BLaER1 treated with 17β-estradiol and CSF1 and Interleukin-3, amounts not matched to agents 10 nM and 100 nM (cell line): Measurements from ENCODE around the gene SCN10A.
A peak's percentile ranks its signal among the peaks of the same experiment; 100 is the strongest.

ENCODE experiments used
- H3K27ac ChIP-seq, 11 experiments: shearing (Covaris generic); formaldehyde crosslinking; 2 replicates each; pipeline ENCODE4 v1.8.1; 2022
- H3K27me3 ChIP-seq, 11 experiments: shearing (Covaris generic); formaldehyde crosslinking; 2 replicates each; pipeline ENCODE4 v1.8.1; 2022
- H3K36me3 ChIP-seq, 11 experiments: shearing (Covaris generic); formaldehyde crosslinking; 2 replicates each; pipeline ENCODE4 v1.8.1; 2022
- H3K4me1 ChIP-seq, 10 experiments: shearing (Covaris generic); formaldehyde crosslinking; 2 replicates each; pipeline ENCODE4 v1.8.1; 2022
- H3K4me2 ChIP-seq, 11 experiments: shearing (Covaris generic); formaldehyde crosslinking; 2 replicates each; pipeline ENCODE4 v1.8.1; 2022
- H3K4me3 ChIP-seq, 10 experiments: shearing (Covaris generic); formaldehyde crosslinking; 2 replicates each; pipeline ENCODE4 v1.8.1; 2022
- H3K9ac ChIP-seq, 11 experiments: shearing (Covaris generic); formaldehyde crosslinking; 2 replicates each; pipeline ENCODE4 v1.8.1; 2022
- H3K9me3 ChIP-seq, 11 experiments: shearing (Covaris generic); formaldehyde crosslinking; replicated peaks in 1 of 11; 2 replicates each; pipeline ENCODE4 v1.8.1; 2022
- H4K20me1 ChIP-seq, 11 experiments: shearing (Covaris generic); formaldehyde crosslinking; 2 replicates each; pipeline ENCODE4 v1.8.1; 2022
- Cebpa-rat ChIP-seq, 11 experiments: shearing (Covaris generic); IDR thresholded peaks; 2 replicates each; pipeline ENCODE4 v1.8.1; 2022

The SCN10A gene

GRCh38 chr3:38816026-38816425 is at the start of gene SCN10A:
TSS of gene SCN10A (minus strand) at chr3:38816217. CDS start at chr3:38794010, 22,207 bp downstream.
- Histone ChIP-seq H3K4me3 (no peak within 1 kb of the TSS), H3K27ac (no peak within 1 kb of the TSS), H3K4me1 (0 out of 20 replicates have a peak, but pooled peaks cover 0 to 4% (median 0%) of the 10 kb centered on the region in 10 experiments), H3K27me3 (no peaks in the 10 kb centered on the region), H4K20me1 (no peaks in the 10 kb centered on the region; a peak in 1 of 22 replicates), H3K9ac (no peak within 1 kb of the TSS), H3K9me3 (no peaks in the 10 kb centered on the region), H3K36me3 (no peaks in the 10 kb centered on the region), H3K4me2 (no peak within 1 kb of the TSS)
- TF ChIP-seq Cebpa-rat (IDR thresholded peaks at IDR 0.05): no peak

DNA sequence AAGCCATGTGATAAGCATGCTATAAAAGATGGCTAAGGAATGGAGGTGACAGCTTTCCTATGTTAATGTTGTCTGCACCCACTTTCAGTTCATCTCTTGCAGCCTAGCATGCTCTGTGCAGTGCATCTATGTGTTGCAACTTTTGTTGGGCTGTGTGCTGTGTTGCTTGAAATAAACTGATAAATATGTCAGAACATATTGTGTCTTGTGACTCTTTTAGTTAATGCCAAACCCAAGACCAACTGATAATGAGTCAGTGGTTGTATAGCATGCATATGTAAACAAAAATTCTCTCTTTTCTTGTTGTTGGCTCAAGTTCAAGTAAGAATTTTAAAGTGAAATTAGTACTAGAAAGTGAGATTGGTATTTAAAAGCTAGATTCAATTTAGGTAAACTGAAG is 37.0 kb upstream of the SCN10A start:
- Histone ChIP-seq H3K9ac (no peak overlapping the region), H3K27me3 (no peaks in the 10 kb centered on the region), H3K4me2 (no peak overlapping the region), H3K27ac (no peak overlapping the region), H3K4me1 (0 out of 20 replicates have a peak, but pooled peaks cover 0 to 4% (median 0%) of the 10 kb centered on the region in 10 experiments), H3K4me3 (no peak overlapping the region), H3K9me3 (peaks cover 0 to 7% (median 0%) of the 10 kb centered on the region in 11 experiments; a peak in 3 of 22 replicates), H4K20me1 (no peaks in the 10 kb centered on the region), H3K36me3 (no peaks in the 10 kb centered on the region)
- TF ChIP-seq Cebpa-rat (IDR thresholded peaks at IDR 0.05): no peak

DNA sequence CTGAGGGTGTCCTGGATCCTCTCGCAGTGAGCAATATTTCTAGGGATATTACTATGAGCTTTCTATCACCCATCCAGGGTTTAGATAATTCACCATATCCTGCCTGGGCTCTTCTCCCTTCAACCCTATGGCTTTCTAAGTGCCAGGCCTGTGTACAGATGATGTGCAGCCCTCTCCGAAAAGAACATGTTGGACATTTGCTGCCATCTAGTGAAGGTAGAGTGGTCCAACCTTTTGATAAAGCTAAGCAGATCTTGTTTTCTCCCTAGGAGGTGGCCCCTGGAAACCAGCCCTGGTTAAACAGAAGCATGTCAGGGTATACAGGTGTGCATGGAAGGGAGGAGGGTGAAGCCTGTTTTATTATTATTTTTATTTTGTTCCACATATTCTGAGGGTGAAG is 27.9 kb upstream of the SCN10A start:
- Histone ChIP-seq H3K4me1 (no peaks in the 10 kb centered on the region), H3K4me3 (no peak overlapping the region), H3K4me2 (no peak overlapping the region), H3K9me3 (no peaks in the 10 kb centered on the region), H4K20me1 (no peaks in the 10 kb centered on the region), H3K27me3 (no peaks in the 10 kb centered on the region), H3K9ac (no peak overlapping the region), H3K36me3 (no peaks in the 10 kb centered on the region), H3K27ac (no peak overlapping the region)
- no peak for TF ChIP-seq Cebpa-rat (IDR thresholded peaks at IDR 0.05)

DNA sequence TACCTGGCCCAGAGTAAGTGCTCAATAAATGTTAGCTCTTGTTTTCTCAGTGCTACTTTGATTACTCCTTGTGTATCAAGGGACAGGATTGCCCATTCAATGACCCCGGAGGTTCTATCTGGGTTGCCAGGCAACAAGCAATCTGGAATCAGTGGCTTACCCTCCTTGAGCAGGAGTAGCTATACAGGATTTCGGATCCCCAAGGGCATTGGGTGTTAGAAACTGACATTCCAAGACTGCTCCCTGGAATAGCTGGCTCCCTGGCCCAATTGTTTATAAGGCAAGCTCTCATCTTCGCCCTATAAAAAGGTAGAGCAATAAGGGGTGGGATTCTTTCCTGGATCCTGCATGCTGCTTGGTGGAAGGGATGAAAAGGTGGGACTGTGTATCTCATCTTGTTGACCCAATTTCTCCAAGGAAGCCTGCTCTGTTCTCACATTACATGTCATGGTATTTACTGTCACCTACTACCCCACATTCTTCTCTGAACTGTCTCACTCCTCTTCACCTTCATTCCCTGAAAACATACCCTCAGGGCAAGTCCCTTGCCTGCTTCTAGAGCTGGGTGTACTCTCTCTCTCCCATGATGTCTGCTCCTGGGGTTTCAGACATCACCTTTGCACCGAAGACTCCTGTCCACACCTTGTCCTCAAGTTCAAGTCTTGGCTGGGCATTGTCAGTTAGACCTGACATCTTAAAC is 26.4 kb upstream of the SCN10A start:
- Histone ChIP-seq H3K9me3 (no peaks in the 10 kb centered on the region), H3K9ac (no peak overlapping the region), H3K27me3 (no peaks in the 10 kb centered on the region), H3K4me2 (no peak overlapping the region), H3K4me1 (peaks cover 0 to 2% (median 0%) of the 10 kb centered on the region in 10 experiments; a peak in 1 of 20 replicates), H3K4me3 (no peak overlapping the region), H3K27ac (no peak overlapping the region), H4K20me1 (no peaks in the 10 kb centered on the region), H3K36me3 (no peaks in the 10 kb centered on the region)
- TF ChIP-seq Cebpa-rat (IDR thresholded peaks at IDR 0.05): no peak

GRCh38 chr3:38840987-38841386 is 25.0 kb upstream of the SCN10A start:
- Histone ChIP-seq H3K4me1 (peaks cover 0 to 5% (median 0%) of the 10 kb centered on the region in 10 experiments; a peak in 1 of 20 replicates), H3K27me3 (no peaks in the 10 kb centered on the region), H3K4me2 (no peak overlapping the region), H3K9me3 (no peaks in the 10 kb centered on the region), H3K27ac (no peak overlapping the region), H3K9ac (no peak overlapping the region), H3K4me3 (no peak overlapping the region), H3K36me3 (no peaks in the 10 kb centered on the region), H4K20me1 (no peaks in the 10 kb centered on the region)
- TF ChIP-seq Cebpa-rat (IDR thresholded peaks at IDR 0.05): no peak

DNA sequence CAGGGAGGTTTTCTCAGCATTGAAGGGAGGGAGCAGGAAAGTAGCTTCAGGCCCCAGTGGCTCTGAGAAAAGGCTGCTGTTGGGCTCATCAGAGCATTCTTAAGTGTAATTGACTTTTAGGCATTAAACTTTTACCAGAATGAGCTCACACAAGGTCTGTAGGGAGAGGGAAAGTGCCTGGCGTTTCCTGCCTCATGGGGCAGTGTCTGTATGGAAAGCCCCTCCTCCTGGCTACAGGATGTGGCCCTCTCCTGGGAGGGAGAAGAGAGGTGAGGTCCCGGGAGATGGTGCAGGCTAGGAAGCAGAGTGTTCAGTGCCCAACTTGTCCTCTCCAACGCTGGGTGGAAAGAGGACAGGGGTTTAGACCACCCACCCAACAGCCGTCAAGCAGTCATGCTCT is 21.3 kb upstream of the SCN10A start:
- H3K4me3 ChIP-seq: no peak overlapping the region
- H3K27ac ChIP-seq: no peak overlapping the region
- no peaks in the 10 kb centered on the region for H3K27me3 ChIP-seq
- TF ChIP-seq Cebpa-rat (IDR thresholded peaks at IDR 0.05): no peak
- no peak overlapping the region for H3K4me2 ChIP-seq
- no peaks in the 10 kb centered on the region for H3K36me3 ChIP-seq
- H3K9ac ChIP-seq: no peak overlapping the region
- peaks cover 0 to 23% (median 8%) of the 10 kb centered on the region in 10 experiments; a peak in 15 of 20 replicates for H3K4me1 ChIP-seq
- no peaks in the 10 kb centered on the region for H4K20me1 ChIP-seq
- no peaks in the 10 kb centered on the region for H3K9me3 ChIP-seq

DNA sequence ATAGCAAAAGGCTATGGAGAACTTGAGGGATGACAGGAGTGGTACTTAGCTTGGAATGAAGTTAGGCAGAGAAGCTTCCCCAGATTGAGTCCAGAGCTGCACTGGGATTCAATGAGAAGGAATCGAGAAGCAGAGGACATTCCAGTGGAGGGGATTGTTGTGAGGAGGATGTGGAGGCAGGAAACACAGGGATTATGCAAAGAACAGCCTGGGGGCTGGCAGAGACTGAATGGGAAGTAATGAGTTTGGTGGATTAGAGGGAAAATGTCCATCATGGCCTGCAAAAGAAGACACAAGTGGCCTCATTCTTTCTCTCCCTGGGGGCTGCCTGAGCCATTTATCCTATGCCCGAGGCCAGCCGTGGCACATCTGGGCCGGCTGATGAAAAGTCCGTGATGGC is 20.5 kb upstream of the SCN10A start:
- Histone ChIP-seq H3K4me2 (no peak overlapping the region), H3K27ac (no peak overlapping the region), H3K4me1 (peaks cover 0 to 23% (median 8%) of the 10 kb centered on the region in 10 experiments; a peak in 15 of 20 replicates), H3K9ac (no peak overlapping the region), H3K27me3 (no peaks in the 10 kb centered on the region), H4K20me1 (no peaks in the 10 kb centered on the region), H3K36me3 (no peaks in the 10 kb centered on the region), H3K9me3 (no peaks in the 10 kb centered on the region), H3K4me3 (no peak overlapping the region)
- TF ChIP-seq Cebpa-rat (IDR thresholded peaks at IDR 0.05): no peak

- Histone ChIP-seq H3K9ac (no peak overlapping the region), H3K9me3 (no peaks in the 10 kb centered on the region), H3K4me2 (peak overlapping the region in 2 of 11 experiments; percentile 82 to 83; a peak in 1 of 22 replicates), H3K27me3 (no peaks in the 10 kb centered on the region), H3K27ac (no peak overlapping the region), H3K4me1 (peaks cover 0 to 23% (median 8%) of the 10 kb centered on the region in 10 experiments; a peak in 15 of 20 replicates), H3K4me3 (no peak overlapping the region), H3K36me3 (no peaks in the 10 kb centered on the region), H4K20me1 (no peaks in the 10 kb centered on the region)
- no peak for TF ChIP-seq Cebpa-rat (IDR thresholded peaks at IDR 0.05)
These were observed 19.9 kb upstream of the SCN10A start for GRCh38 chr3:38835939-38836338.

GRCh38 chr3:38834717-38835116 is 18.7 kb upstream of the SCN10A start:
- Histone ChIP-seq H3K4me1 (peaks cover 1 to 24% (median 10%) of the 10 kb centered on the region in 10 experiments; a peak in 18 of 20 replicates), H4K20me1 (no peaks in the 10 kb centered on the region), H3K9me3 (no peaks in the 10 kb centered on the region), H3K9ac (no peak overlapping the region), H3K27ac (peak overlapping the region in 4 of 11 experiments; percentile 29 to 70 (median 54); a peak in 6 of 22 replicates), H3K36me3 (no peaks in the 10 kb centered on the region), H3K27me3 (no peaks in the 10 kb centered on the region), H3K4me2 (peak overlapping the region in 6 of 11 experiments; percentile 33 to 83 (median 79); a peak in 11 of 22 replicates), H3K4me3 (no peak overlapping the region)
- no peak for TF ChIP-seq Cebpa-rat (IDR thresholded peaks at IDR 0.05)
